Lower leg skin (tissue), 4 donors: ENCODE measurements around the gene LHFPL3. TPM values are rescaled to one million over a fixed set of nuclear protein-coding genes. Genes with fewer than 3 reads are reported as not detected.

Experiments used
- DNase-seq, 2 donors: peaks; one replicate each; pipeline ENCODE4 v3.0.0-alpha.2; 2019; ENCODE audit warnings: low spot score in 2 of 2
- H3K4me3 ChIP-seq: fragments of 200-600 bp; sonication (generic); 2 replicates; pipeline ENCODE4 v1.5.1; 2017; ENCODE audit warnings: mild to moderate bottlenecking, low read depth; ENCODE audit not compliant: poor library complexity, severe bottlenecking
- CTCF ChIP-seq, 3 donors: fragments of 450-650 bp; IDR thresholded peaks; one replicate each; pipeline ENCODE4 v1.5.1; 2016; ENCODE audit warnings: antibody characterized with exemption in 3 of 3, mild to moderate bottlenecking in 3 of 3, moderate library complexity in 2 of 3
- POLR2A ChIP-seq, 2 donors: fragments of 450-650 bp; IDR thresholded peaks; one replicate each; pipeline ENCODE4 v1.6.1; 2016 to 2017; ENCODE audit warnings: antibody characterized with exemption in 2 of 2, mild to moderate bottlenecking in 1 of 2, moderate library complexity in 1 of 2
- WGBS, 2 donors: methylation state at CpG; one replicate each; pipeline ENCODE4 v1.1.5; 2018; 5-methylcytosine and 5-hydroxymethylcytosine counted together
- intact Hi-C: fragments of 100-400 bp; cut with DNase I; formaldehyde crosslinking; loops from one replicate; pipeline ENCODE4 v1.15.0; 2023; ENCODE audit warnings: low total_unique reads
- total RNA-seq, 4 donors: library from RNA; depleted of rRNA; stranded (reverse); fragments of >200 nt; gene quantifications; one replicate each; pipeline ENCODE4 v1.1.0, GENCODE V29; 2016

Gene LHFPL3
- total RNA-seq, 4 donors from 2014 or later, result 0.16 to 2.4 TPM; not detected in 2

GRCh38 chr7:104458875-104459274 is 130.5 kb downstream of the LHFPL3 start:
- no peak for DNase-seq
- intact Hi-C loops, result no loop called here
- no peak for TF ChIP-seq CTCF (IDR thresholded peaks at IDR 0.05)
- no peak for TF ChIP-seq POLR2A (IDR thresholded peaks at IDR 0.05)
- no peak overlapping the region for H3K4me3 ChIP-seq
- 77 to 88% methylated on average over 3 of the region's 3 CpGs for WGBS, 2 donors

- intact Hi-C loops, result no loop called here
Measured at GRCh38 chr7:104469166-104469820, 140.9 kb downstream of the LHFPL3 start.

GRCh38 chr7:104480529-104480928 is 152.1 kb downstream of the LHFPL3 start:
- DNase-seq, result no peak
- 63 to 64% methylated on average over 3 of the region's 3 CpGs for WGBS, 2 donors
- no peak overlapping the region for H3K4me3 ChIP-seq
- intact Hi-C loops, result no loop called here
- TF ChIP-seq CTCF (IDR thresholded peaks at IDR 0.05) (no peak), POLR2A (IDR thresholded peaks at IDR 0.05) (no peak)

More at GRCh38 chr7:104469166-104469820, 140.9 kb downstream of the LHFPL3 start:
- no peak for DNase-seq
- 79 to 81% methylated on average over 1 of the region's 1 CpG for WGBS, 2 donors
- no peak overlapping the region for H3K4me3 ChIP-seq
- TF ChIP-seq POLR2A (IDR thresholded peaks at IDR 0.05) (no peak), CTCF (IDR thresholded peaks at IDR 0.05) (no peak)

GRCh38 chr7:104482362-104483037 is 154.1 kb downstream of the LHFPL3 start:
- DNase-seq, result no peak
- H3K4me3 ChIP-seq, result no peak overlapping the region
- intact Hi-C loops, result no loop called here
- TF ChIP-seq CTCF (IDR thresholded peaks at IDR 0.05) (no peak), POLR2A (IDR thresholded peaks at IDR 0.05) (no peak)
- WGBS, 2 donors, result 67 to 81% methylated on average over 6 of the region's 6 CpGs

GRCh38 chr7:104486931-104487330 is 158.5 kb downstream of the LHFPL3 start:
- intact Hi-C loops, result no loop called here
- no peak for DNase-seq
- 49 to 59% methylated on average over 1 of the region's 1 CpG for WGBS, 2 donors
- H3K4me3 ChIP-seq, result no peak overlapping the region
- TF ChIP-seq CTCF (IDR thresholded peaks at IDR 0.05) (no peak), POLR2A (IDR thresholded peaks at IDR 0.05) (no peak)
